ENCODE results near the gene ST8SIA6. TPM values are rescaled to one million over a fixed set of nuclear protein-coding genes. Genes with fewer than 3 reads are reported as not detected.

The ST8SIA6 gene
- total and polyA plus RNA-seq, 4 donors: 0.10 to 2.9 (median 2.4) TPM; not detected in 1

DNA sequence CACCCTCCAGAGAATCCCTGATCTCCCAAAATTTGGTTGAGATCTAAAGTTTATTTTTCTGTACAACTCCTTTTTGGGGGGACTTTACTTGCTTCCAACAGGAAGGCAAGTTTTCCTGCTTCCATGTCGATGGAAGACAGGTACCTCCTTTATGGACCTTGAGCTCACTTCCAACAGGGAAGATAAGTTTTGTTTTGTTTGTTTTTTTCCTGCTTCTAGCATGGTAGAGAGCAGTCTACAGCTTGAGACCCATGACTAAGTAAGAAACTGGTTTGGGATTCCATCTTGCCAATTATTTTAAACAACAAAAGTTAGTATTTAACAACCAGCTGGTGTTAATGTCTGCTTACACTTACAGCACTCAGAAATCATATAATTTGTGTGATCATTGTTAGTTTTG lies 74.4 kb downstream of the ST8SIA6 start:
- ATAC-seq (ENCODE audit: low FRiP score): no peak
- no peak for DNase-seq
- Histone ChIP-seq H3K4me1 (ENCODE audit: control insufficient read depth in 1 of 2, insufficient read depth in 2 of 2, low read length in 2 of 2) (no peaks in the 10 kb centered on the region), H3K36me3 (ENCODE audit: control insufficient read depth in 1 of 2, insufficient read depth in 2 of 2, low read length in 1 of 2) (no peaks in the 10 kb centered on the region), H3K9me3 (ENCODE audit: control insufficient read depth, low read length) (no peaks in the 10 kb centered on the region), H3K27me3 (ENCODE audit: control insufficient read depth in 1 of 2, insufficient read depth in 2 of 2, low read length in 1 of 2) (no peaks in the 10 kb centered on the region), H3K27ac (ENCODE audit: low read depth in 1 of 2, low read length in 2 of 2) (no peak overlapping the region), H3K4me3 (ENCODE audit: low read length in 2 of 2) (no peak overlapping the region)
- WGBS, 2 donors: 77 to 78% methylated on average over 1 of the region's 1 CpG
- intact Hi-C loops (cut with DNase I): no loop called here

DNA sequence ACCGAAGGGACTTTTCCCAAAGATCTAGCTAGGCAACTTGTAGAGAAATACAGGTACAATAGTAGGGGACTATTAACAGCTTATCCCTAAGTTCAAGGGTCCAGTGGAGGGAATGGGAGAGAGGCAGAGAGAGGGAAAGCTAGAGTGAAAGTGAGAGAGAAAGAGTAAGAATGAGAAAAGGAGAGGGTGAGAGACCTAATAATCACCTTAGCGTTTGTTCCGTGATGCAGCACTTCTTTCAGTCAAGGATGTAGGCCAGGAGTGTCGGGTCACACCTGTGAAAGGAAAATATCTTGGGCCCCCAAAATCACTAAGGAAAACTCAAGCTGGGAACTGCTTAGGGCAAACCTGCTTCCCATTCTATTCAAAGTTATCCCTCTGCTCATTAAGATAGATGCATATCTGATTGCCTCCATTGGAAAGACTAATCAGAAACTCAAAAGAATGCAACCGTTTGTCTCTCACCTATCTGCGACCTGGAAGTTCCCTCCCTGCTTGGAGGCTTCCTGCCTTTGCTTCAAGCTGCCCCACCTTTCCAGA lies 75.2 kb downstream of the ST8SIA6 start:
- no peak for ATAC-seq (ENCODE audit: low FRiP score)
- WGBS, 2 donors: 84 to 90% methylated on average over 6 of the region's 6 CpGs
- Histone ChIP-seq H3K4me1 (ENCODE audit: control insufficient read depth in 1 of 2, insufficient read depth in 2 of 2, low read length in 2 of 2) (no peaks in the 10 kb centered on the region), H3K9me3 (ENCODE audit: control insufficient read depth, low read length) (no peaks in the 10 kb centered on the region), H3K4me3 (ENCODE audit: low read length in 2 of 2) (no peak overlapping the region), H3K27ac (ENCODE audit: low read depth in 1 of 2, low read length in 2 of 2) (no peak overlapping the region), H3K27me3 (ENCODE audit: control insufficient read depth in 1 of 2, insufficient read depth in 2 of 2, low read length in 1 of 2) (no peaks in the 10 kb centered on the region), H3K36me3 (ENCODE audit: control insufficient read depth in 1 of 2, insufficient read depth in 2 of 2, low read length in 1 of 2) (no peaks in the 10 kb centered on the region)
- intact Hi-C loops (cut with DNase I): no loop called here
- DNase-seq: no peak

DNA sequence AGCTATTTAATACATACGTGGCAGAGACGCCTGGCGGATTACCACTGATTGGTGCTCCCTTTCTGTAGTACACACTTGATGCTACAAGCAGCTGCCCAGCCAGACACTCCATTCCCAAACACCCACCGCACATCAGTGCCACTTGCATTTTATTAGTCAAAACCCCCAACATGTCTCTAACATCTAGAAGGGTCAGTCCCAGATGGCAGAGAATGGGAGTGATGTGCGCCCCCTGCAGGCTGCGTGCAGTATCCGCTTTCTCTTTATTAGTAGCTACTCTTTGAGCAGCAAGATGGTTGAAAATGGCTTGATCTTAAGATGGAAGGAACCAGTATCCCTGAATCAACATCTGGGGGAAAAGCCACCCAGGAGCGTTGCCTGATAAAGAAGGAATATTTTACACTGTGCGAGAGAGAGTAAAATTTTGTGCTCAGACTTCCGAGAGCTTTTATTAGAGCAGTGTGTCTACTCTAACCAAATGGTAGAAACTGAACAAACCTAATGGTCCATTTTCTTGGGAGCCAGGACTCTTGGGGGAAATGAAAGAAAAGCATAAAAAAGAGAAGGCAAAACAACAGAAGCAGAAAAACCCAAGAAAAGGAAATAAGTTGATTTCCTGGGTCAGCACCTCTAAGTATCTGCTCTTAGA lies 78.3 kb downstream of the ST8SIA6 start:
- Histone ChIP-seq H3K9me3 (ENCODE audit: control insufficient read depth, low read length) (no peaks in the 10 kb centered on the region), H3K4me1 (ENCODE audit: control insufficient read depth in 1 of 2, insufficient read depth in 2 of 2, low read length in 2 of 2) (no peaks in the 10 kb centered on the region), H3K4me3 (ENCODE audit: low read length in 2 of 2) (no peak overlapping the region), H3K36me3 (ENCODE audit: control insufficient read depth in 1 of 2, insufficient read depth in 2 of 2, low read length in 1 of 2) (no peaks in the 10 kb centered on the region), H3K27me3 (ENCODE audit: control insufficient read depth in 1 of 2, insufficient read depth in 2 of 2, low read length in 1 of 2) (no peaks in the 10 kb centered on the region), H3K27ac (ENCODE audit: low read depth in 1 of 2, low read length in 2 of 2) (no peak overlapping the region)
- DNase-seq: no peak
- intact Hi-C loops (cut with DNase I): no loop called here
- ATAC-seq (ENCODE audit: low FRiP score): no peak
- 78 to 87% methylated on average over 10 of the region's 10 CpGs for WGBS, 2 donors

DNA sequence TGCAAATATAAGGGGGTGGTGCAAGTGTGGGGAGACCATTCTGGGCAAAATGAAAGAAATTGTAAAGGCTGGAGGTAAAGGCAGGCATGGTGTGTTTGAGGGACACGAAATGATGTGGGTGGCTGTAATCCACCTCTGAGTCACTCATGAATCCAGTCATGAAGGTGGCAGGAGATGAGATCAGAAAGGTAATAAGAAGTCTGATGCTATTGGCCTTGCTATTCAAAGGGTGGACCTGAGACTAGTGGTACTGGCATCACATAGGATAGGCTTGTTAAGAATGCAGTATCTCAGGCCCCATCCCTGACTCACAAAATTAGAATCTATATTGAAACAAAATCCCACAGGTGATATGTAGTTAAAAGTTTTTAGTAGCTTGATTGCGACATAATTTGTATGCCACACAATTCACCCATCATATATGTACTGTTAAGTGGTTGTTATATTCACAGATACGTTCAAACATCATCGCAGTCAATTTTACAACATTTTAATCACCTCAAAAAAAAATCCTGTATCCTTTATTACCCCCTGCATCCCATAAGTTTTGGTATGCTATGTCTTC lies 85.6 kb downstream of the ST8SIA6 start:
- Histone ChIP-seq H3K9me3 (ENCODE audit: control insufficient read depth, low read length) (peaks cover 4% of the 10 kb centered on the region), H3K4me3 (ENCODE audit: low read length in 2 of 2) (no peak overlapping the region), H3K36me3 (ENCODE audit: control insufficient read depth in 1 of 2, insufficient read depth in 2 of 2, low read length in 1 of 2) (no peaks in the 10 kb centered on the region), H3K27ac (ENCODE audit: low read depth in 1 of 2, low read length in 2 of 2) (no peak overlapping the region), H3K4me1 (ENCODE audit: control insufficient read depth in 1 of 2, insufficient read depth in 2 of 2, low read length in 2 of 2) (no peaks in the 10 kb centered on the region), H3K27me3 (ENCODE audit: control insufficient read depth in 1 of 2, insufficient read depth in 2 of 2, low read length in 1 of 2) (peaks cover 0 to 1% of the 10 kb centered on the region in 2 donors)
- intact Hi-C loops (cut with DNase I): no loop called here
- WGBS, 2 donors: 93 to 97% methylated on average over 4 of the region's 4 CpGs
- ATAC-seq (ENCODE audit: low FRiP score) (no peak), DNase-seq (no peak)

DNA sequence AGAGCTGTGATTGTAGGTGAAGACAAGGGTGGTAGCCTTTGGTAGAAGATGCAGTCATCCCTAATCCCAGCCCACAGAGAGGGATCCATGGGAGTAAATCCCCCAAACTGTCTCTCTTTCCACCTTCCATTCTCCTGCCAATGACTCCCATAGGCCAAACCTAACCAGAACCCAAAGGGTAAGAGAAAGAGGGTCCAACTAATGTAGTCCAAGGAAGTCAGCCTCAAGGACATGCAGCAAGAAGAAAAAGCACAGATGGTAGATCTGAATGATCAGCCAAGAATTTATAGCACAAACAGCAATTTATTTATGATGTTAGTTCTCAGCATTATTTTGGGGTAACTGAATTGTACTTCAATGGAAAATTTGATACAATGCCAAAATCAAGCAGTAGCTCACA lies 87.7 kb downstream of the ST8SIA6 start:
- intact Hi-C loops (cut with DNase I): no loop called here
- no peaks in the 10 kb centered on the region for H3K36me3 ChIP-seq (ENCODE audit: control insufficient read depth in 1 of 2, insufficient read depth in 2 of 2, low read length in 1 of 2)
- no peak overlapping the region for H3K4me3 ChIP-seq (ENCODE audit: low read length in 2 of 2)

DNA sequence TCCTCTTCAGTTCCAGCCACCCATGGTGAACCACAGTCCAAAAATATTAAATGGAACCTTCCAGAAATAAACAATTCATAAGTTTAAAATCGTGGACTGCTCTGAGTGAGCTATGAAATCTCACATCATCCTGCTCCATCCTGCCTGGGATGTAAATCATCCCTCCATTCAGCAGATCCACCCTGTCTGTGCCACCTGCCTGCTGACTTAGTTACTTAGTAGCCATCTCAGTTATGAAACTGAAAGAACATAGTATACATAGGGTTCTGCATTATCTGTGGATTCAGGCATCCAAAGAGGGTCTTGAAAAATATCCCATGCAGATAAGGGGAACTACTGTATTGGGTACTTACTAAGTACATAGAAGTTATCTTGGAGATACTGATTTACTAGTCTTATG lies 89.0 kb downstream of the ST8SIA6 start:
- intact Hi-C loops (cut with DNase I): no loop called here
- Histone ChIP-seq H3K9me3 (ENCODE audit: control insufficient read depth, low read length) (peaks cover 5% of the 10 kb centered on the region), H3K4me3 (ENCODE audit: low read length in 2 of 2) (no peak overlapping the region), H3K36me3 (ENCODE audit: control insufficient read depth in 1 of 2, insufficient read depth in 2 of 2, low read length in 1 of 2) (no peaks in the 10 kb centered on the region), H3K27me3 (ENCODE audit: control insufficient read depth in 1 of 2, insufficient read depth in 2 of 2, low read length in 1 of 2) (peaks cover 0 to 1% of the 10 kb centered on the region in 2 donors), H3K27ac (ENCODE audit: low read depth in 1 of 2, low read length in 2 of 2) (no peak overlapping the region), H3K4me1 (ENCODE audit: control insufficient read depth in 1 of 2, insufficient read depth in 2 of 2, low read length in 2 of 2) (no peaks in the 10 kb centered on the region)
- ATAC-seq (ENCODE audit: low FRiP score) (no peak), DNase-seq (no peak)
- 41 to 60% methylated on average over 1 of the region's 1 CpG for WGBS, 2 donors

More for the DNA sequence above, 87.7 kb downstream of the ST8SIA6 start:
- Histone ChIP-seq H3K27me3 (ENCODE audit: control insufficient read depth in 1 of 2, insufficient read depth in 2 of 2, low read length in 1 of 2) (peaks cover 0 to 1% of the 10 kb centered on the region in 2 donors), H3K4me1 (ENCODE audit: control insufficient read depth in 1 of 2, insufficient read depth in 2 of 2, low read length in 2 of 2) (no peaks in the 10 kb centered on the region), H3K9me3 (ENCODE audit: control insufficient read depth, low read length) (peaks cover 5% of the 10 kb centered on the region), H3K27ac (ENCODE audit: low read depth in 1 of 2, low read length in 2 of 2) (no peak overlapping the region)
- ATAC-seq (ENCODE audit: low FRiP score) (no peak), DNase-seq (no peak)

DNA sequence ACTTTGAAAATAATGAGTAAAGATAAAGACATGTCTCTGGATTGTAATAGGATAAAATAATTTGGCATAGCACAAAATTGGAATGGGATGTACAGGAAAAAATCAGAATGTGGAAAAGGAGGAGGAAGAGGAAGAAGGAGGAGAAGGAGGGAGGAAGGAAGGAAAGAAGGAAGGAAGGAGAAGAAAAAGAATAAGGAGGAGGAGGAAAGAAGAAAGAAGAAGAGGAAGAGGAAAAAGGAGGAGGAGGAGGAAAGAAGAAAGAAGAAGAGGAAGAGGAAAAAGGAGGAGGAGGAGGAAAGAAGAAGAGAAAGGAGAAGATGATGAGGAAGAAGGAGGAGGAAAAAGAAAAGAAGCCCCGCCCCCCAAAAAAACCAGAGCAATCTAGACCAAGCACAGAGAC lies 95.9 kb downstream of the ST8SIA6 start:
- 53 to 100% methylated on average over 1 of the region's 1 CpG for WGBS, 2 donors
- intact Hi-C loops (cut with DNase I): no loop called here
- no peak overlapping the region for H3K4me3 ChIP-seq (ENCODE audit: low read length in 2 of 2)
- no peaks in the 10 kb centered on the region for H3K4me1 ChIP-seq (ENCODE audit: control insufficient read depth in 1 of 2, insufficient read depth in 2 of 2, low read length in 2 of 2)
- H3K27ac ChIP-seq (ENCODE audit: low read depth in 1 of 2, low read length in 2 of 2): no peak overlapping the region
- DNase-seq (no peak), ATAC-seq (ENCODE audit: low FRiP score) (no peak)
- no peaks in the 10 kb centered on the region for H3K36me3 ChIP-seq (ENCODE audit: control insufficient read depth in 1 of 2, insufficient read depth in 2 of 2, low read length in 1 of 2)
- H3K9me3 ChIP-seq (ENCODE audit: control insufficient read depth, low read length): no peaks in the 10 kb centered on the region
- no peaks in the 10 kb centered on the region for H3K27me3 ChIP-seq (ENCODE audit: control insufficient read depth in 1 of 2, insufficient read depth in 2 of 2, low read length in 1 of 2)

DNA sequence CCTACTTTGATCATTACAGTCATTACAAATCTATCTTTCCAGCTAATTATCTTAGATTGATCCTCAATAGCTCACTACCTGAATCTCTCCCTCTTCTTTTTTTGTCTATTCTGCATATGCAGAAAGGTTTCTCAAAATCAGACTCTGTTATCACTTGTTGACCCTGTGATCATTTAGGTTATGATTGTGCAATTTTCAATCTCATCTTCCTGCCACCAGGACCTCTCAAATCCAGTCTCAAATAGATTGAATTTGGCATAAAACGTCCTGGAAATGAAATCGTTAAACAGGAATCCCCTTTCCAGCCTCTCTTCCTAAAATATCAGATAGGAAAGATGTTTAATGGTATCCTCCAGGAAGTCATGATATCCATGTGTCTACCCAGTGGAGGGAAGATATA lies 96.6 kb downstream of the ST8SIA6 start:
- no peaks in the 10 kb centered on the region for H3K36me3 ChIP-seq (ENCODE audit: control insufficient read depth in 1 of 2, insufficient read depth in 2 of 2, low read length in 1 of 2)
- no peak overlapping the region for H3K27ac ChIP-seq (ENCODE audit: low read depth in 1 of 2, low read length in 2 of 2)
- intact Hi-C loops (cut with DNase I): no loop called here
- no peaks in the 10 kb centered on the region for H3K4me1 ChIP-seq (ENCODE audit: control insufficient read depth in 1 of 2, insufficient read depth in 2 of 2, low read length in 2 of 2)
- ATAC-seq (ENCODE audit: low FRiP score) (no peak), DNase-seq (no peak)
- 86 to 88% methylated on average over 2 of the region's 2 CpGs for WGBS, 2 donors
- H3K4me3 ChIP-seq (ENCODE audit: low read length in 2 of 2): no peak overlapping the region
- H3K27me3 ChIP-seq (ENCODE audit: control insufficient read depth in 1 of 2, insufficient read depth in 2 of 2, low read length in 1 of 2): no peaks in the 10 kb centered on the region
- H3K9me3 ChIP-seq (ENCODE audit: control insufficient read depth, low read length): no peaks in the 10 kb centered on the region

DNA sequence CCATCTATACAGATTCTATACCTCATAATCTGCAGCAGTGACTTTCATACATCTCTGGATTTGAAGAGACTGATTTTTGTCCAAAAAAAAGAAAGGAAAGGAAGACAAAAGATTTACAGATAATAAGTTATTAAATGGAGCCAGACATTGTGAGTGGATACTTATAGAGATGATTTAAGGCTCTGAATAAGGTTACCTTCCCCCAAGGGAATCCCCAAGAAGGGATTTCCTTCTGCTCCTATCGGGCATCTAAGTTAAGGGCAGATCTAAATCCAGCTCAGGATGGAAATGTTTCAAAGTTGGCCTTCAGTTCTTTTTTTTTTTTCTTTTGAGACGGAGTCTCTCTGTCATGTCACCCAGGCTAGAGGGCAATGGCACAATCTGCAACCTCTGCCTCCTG lies 97.6 kb downstream of the ST8SIA6 start:
- intact Hi-C loops (cut with DNase I): no loop called here
- H3K27ac ChIP-seq (ENCODE audit: low read depth in 1 of 2, low read length in 2 of 2): no peak overlapping the region
- no peaks in the 10 kb centered on the region for H3K4me1 ChIP-seq (ENCODE audit: control insufficient read depth in 1 of 2, insufficient read depth in 2 of 2, low read length in 2 of 2)
- H3K4me3 ChIP-seq (ENCODE audit: low read length in 2 of 2): no peak overlapping the region
- no peaks in the 10 kb centered on the region for H3K9me3 ChIP-seq (ENCODE audit: control insufficient read depth, low read length)
- no peaks in the 10 kb centered on the region for H3K27me3 ChIP-seq (ENCODE audit: control insufficient read depth in 1 of 2, insufficient read depth in 2 of 2, low read length in 1 of 2)
- ATAC-seq (ENCODE audit: low FRiP score) (no peak), DNase-seq (no peak)
- 69 to 81% methylated on average over 2 of the region's 2 CpGs for WGBS, 2 donors
- no peaks in the 10 kb centered on the region for H3K36me3 ChIP-seq (ENCODE audit: control insufficient read depth in 1 of 2, insufficient read depth in 2 of 2, low read length in 1 of 2)
